Glutamatergic neuron (in vitro differentiated cells): Measurements from ENCODE around the gene DNMT3A. TPM values are rescaled to one million over a fixed set of nuclear protein-coding genes. Genes with fewer than 3 reads are reported as not detected.

Source experiments
- DNase-seq: peaks from one replicate; pipeline ENCODE4 v3.0.0; 2022
- H3K27ac Mint-ChIP-seq: one replicate; pipeline ENCODE4 v1.8.0; 2020; ENCODE audit warnings: mild to moderate bottlenecking, mixed read lengths, inconsistent platforms; ENCODE audit not compliant: unreplicated experiment
- H3K27me3 Mint-ChIP-seq: one replicate; pipeline ENCODE4 v1.8.0; 2020; ENCODE audit warnings: mild to moderate bottlenecking, moderate library complexity, mixed read lengths, inconsistent platforms; ENCODE audit not compliant: unreplicated experiment
- H3K36me3 Mint-ChIP-seq: one replicate; pipeline ENCODE4 v1.8.0; 2020; ENCODE audit warnings: mild to moderate bottlenecking, mixed read lengths, inconsistent platforms; ENCODE audit not compliant: unreplicated experiment
- H3K4me1 Mint-ChIP-seq: one replicate; pipeline ENCODE4 v1.8.0; 2020; ENCODE audit warnings: mild to moderate bottlenecking, low read depth, mixed read lengths, inconsistent platforms; ENCODE audit not compliant: unreplicated experiment
- H3K4me3 Mint-ChIP-seq: one replicate; pipeline ENCODE4 v1.8.0; 2020; ENCODE audit warnings: mild to moderate bottlenecking, mixed read lengths, inconsistent platforms; ENCODE audit not compliant: unreplicated experiment
- H3K9me3 Mint-ChIP-seq: one replicate; pipeline ENCODE4 v1.8.0; 2020; ENCODE audit warnings: mild to moderate bottlenecking, moderate library complexity, mixed read lengths, inconsistent platforms; ENCODE audit not compliant: unreplicated experiment
- long read RNA-seq: library from polyadenylated mRNA; unstranded; transcript quantifications from one replicate; pipeline ENCODE4 v2.0.0, GENCODE V29; 2020; ENCODE audit not compliant: unreplicated experiment
- total RNA-seq: library from RNA; stranded (reverse); fragmentation: NEBNext Ultra II Directional; extraction: Animal tissue kit (Norgen Biotek cat#: 25700); gene quantifications from one replicate; pipeline ENCODE4 v1.2.1, GENCODE V29; 2021; ENCODE audit not compliant: unreplicated experiment
- TF ChIP-seq, protein P1 (sequence below): fragments of 200-600 bp; sonication (generic); IDR thresholded peaks from one replicate; pipeline ENCODE4 v1.5.0; 2021; ENCODE audit not compliant: partially characterized antibody, unreplicated experiment

Gene DNMT3A
- total RNA-seq = 175 TPM
- long read RNA-seq, partial matches to known transcripts = 8 of 25 reads
- long read RNA-seq, other reads (novel, unspliced or antisense) = 10 of 25 reads

DNA sequence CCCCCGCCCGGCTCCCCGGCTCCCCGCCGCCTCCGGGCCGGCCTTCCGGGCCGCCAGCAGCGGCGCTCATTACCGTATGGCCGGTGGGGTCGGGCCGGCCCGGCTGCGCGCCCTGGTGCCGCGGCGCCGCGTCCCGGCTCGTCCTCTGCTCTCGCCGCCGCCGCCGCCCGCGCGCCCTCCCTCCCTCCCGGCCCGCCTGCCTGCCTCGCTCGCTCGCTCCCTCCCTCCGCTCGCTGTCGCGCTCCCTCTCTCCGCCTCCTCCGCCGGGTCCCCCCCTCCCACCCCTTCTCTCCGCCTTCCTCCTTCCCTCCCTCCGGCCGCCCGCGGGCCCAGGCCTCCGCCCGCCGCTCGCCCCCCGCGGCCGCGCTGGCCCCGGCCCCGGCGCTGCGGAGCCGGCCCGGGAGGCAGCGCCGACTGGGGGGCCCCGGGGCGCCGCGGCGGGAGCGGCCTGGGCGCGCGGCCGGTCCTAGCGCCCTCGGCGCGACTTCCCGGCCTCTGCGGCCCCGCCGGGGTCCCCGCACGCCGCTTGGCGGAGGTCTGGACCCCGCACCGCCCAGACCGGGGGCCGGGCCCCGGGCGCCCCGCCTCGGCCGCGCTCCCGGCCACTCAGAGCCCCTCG lies at the start of gene DNMT3A:
Gene DNMT3A (minus strand): TSS at position 173 of the 619 bp plus-strand sequence. CDS start 27,941 bp downstream, outside the sequence.
- DNase-seq = peak; percentile 84
- peak within 1 kb of the TSS; percentile 46 for H3K4me3 Mint-ChIP-seq

DNA sequence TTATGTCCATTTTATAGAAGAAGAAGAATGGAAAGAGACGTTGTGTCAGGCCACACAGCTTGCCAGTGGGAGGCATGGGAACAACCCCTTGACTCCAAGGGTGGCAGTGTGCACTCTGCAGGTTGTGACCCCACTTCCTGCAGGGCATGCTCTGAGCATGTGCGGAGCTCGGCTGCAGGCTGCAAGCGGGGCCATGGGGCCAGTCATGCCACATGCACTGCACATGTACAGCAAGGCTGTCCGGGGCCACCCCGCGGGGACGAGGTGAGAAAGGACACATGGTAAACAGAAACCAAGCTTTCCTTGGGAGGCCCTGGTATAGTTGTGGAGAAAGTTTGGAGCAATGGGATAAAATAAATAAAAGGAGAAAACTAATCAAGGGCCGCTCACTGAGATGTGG lies 47.4 kb upstream of the DNMT3A start:
- TF ChIP-seq, protein P1, sequence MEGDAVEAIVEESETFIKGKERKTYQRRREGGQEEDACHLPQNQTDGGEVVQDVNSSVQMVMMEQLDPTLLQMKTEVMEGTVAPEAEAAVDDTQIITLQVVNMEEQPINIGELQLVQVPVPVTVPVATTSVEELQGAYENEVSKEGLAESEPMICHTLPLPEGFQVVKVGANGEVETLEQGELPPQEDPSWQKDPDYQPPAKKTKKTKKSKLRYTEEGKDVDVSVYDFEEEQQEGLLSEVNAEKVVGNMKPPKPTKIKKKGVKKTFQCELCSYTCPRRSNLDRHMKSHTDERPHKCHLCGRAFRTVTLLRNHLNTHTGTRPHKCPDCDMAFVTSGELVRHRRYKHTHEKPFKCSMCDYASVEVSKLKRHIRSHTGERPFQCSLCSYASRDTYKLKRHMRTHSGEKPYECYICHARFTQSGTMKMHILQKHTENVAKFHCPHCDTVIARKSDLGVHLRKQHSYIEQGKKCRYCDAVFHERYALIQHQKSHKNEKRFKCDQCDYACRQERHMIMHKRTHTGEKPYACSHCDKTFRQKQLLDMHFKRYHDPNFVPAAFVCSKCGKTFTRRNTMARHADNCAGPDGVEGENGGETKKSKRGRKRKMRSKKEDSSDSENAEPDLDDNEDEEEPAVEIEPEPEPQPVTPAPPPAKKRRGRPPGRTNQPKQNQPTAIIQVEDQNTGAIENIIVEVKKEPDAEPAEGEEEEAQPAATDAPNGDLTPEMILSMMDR = no peak
- H3K4me3 Mint-ChIP-seq = no peak overlapping the region
- peaks cover 7% of the 10 kb centered on the region for H3K36me3 Mint-ChIP-seq
- H3K4me1 Mint-ChIP-seq = peaks cover 5% of the 10 kb centered on the region
- no peak overlapping the region for H3K27ac Mint-ChIP-seq
- H3K9me3 Mint-ChIP-seq = peaks cover 2% of the 10 kb centered on the region
- peaks cover 4% of the 10 kb centered on the region for H3K27me3 Mint-ChIP-seq
- DNase-seq = no peak

More for the DNA sequence above, at the start of gene DNMT3A:
- Mint-ChIP-seq H3K9me3 (peaks cover 4% of the 10 kb centered on the region), H3K27me3 (peaks cover 5% of the 10 kb centered on the region), H3K36me3 (no peaks in the 10 kb centered on the region), H3K27ac (no peak within 1 kb of the TSS), H3K4me1 (peaks cover 7% of the 10 kb centered on the region)
- TF ChIP-seq, protein P1 = no peak

DNA sequence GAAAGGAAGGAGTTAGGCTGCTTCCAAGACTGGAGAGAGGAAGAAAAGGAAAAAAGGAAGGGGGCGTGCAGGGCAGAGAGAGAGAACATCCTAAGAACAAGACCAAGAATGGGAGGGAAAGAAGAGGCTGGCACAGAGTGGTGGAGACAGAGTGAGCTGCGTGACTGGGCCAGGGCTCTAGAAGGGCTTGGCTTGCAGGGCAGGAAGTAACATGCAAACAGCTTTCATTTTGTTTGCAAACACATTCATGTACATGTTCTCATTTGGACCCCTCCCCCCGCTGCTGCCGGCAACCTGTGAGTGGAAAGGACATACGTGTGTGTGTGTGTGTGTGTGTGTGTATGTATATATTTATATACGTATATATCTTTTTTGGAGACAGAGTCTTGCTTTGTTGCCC lies 46.8 kb upstream of the DNMT3A start:
- Mint-ChIP-seq H3K4me1 (peaks cover 5% of the 10 kb centered on the region), H3K4me3 (no peak overlapping the region), H3K27ac (no peak overlapping the region), H3K36me3 (peaks cover 7% of the 10 kb centered on the region), H3K27me3 (peaks cover 5% of the 10 kb centered on the region), H3K9me3 (peaks cover 2% of the 10 kb centered on the region)
- no peak for DNase-seq
- TF ChIP-seq, protein P1 = no peak

DNA sequence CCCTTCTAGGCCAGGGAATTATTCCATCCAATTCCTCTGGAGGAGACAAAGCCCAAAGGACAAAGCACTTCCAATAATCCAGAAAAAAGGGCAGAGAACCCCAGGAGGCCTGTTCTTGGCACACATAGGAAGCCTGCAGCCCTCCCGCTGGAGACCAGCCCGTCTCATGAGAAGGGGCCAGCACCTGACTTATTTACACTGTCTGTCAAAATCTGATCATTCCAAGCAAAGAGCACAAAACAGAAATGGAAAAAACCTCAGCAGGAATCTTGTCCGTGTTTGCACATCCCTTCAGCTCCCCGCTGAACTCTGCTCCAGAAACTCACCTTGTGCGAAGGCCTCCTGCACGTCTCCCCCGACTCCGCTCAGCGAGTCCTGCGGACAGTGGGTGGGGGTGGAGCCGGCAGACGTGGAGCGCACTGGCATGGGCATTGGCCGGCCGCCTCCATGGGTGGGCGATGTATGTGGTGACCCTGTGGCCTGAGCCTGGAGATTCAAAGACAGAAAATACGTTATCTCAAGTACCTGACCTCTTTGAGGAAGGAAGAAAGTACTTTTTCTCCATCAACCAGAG lies 46.2 kb upstream of the DNMT3A start:
- DNase-seq = no peak
- no peak overlapping the region for H3K27ac Mint-ChIP-seq
- H3K27me3 Mint-ChIP-seq = peaks cover 6% of the 10 kb centered on the region
- no peak overlapping the region for H3K4me3 Mint-ChIP-seq
- TF ChIP-seq, protein P1 = no peak
- H3K4me1 Mint-ChIP-seq = peaks cover 5% of the 10 kb centered on the region
- peaks cover 7% of the 10 kb centered on the region for H3K36me3 Mint-ChIP-seq
- peaks cover 2% of the 10 kb centered on the region for H3K9me3 Mint-ChIP-seq
